Measurements from ENCODE around the gene SP100.
A peak's percentile ranks its signal among the peaks of the same experiment; 100 is the strongest.

SP100 gene

DNA sequence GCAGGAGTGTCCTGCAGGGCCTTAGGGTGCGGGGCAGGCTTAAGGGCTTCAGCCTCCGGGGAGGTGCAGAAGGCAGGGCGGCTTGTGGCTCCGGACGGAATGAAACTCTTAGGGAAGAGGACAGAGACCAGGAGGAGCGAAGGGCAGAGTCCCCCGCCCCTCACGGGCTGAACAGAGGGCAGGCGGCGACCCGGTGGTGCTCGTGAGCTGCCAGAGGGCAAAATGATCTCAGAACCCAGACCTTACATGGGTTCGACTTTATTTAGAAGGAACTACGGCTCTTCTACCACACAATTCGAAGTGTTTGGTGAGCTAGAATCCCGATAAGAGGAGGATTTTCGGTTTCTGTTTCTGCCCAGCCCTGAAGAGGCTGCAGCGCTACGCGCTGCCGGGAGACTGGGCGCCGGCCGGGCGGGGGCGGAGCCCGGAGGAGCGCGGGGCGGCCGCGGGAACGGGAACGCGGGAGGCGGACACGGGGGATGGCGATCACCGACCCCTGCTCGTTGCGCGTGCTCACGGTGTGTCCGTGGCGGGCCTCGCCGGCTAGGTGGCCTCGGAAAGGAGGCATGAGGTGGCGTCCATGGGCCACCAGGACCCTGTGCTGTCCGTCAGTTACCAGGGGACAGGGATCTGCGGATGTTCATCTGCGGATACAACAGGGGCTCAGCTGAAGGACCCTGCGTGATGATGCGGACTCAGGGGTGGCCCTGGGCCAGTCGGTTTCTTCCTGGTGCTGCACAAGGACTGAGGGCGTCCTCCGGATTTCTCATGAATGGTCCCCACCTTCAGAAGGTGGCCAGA is 4.2 kb upstream of the SP100 start:
- TF ChIP-seq, protein P1, sequence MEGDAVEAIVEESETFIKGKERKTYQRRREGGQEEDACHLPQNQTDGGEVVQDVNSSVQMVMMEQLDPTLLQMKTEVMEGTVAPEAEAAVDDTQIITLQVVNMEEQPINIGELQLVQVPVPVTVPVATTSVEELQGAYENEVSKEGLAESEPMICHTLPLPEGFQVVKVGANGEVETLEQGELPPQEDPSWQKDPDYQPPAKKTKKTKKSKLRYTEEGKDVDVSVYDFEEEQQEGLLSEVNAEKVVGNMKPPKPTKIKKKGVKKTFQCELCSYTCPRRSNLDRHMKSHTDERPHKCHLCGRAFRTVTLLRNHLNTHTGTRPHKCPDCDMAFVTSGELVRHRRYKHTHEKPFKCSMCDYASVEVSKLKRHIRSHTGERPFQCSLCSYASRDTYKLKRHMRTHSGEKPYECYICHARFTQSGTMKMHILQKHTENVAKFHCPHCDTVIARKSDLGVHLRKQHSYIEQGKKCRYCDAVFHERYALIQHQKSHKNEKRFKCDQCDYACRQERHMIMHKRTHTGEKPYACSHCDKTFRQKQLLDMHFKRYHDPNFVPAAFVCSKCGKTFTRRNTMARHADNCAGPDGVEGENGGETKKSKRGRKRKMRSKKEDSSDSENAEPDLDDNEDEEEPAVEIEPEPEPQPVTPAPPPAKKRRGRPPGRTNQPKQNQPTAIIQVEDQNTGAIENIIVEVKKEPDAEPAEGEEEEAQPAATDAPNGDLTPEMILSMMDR (IDR thresholded peaks at IDR 0.05; ENCODE audit: low read depth, low read length, missing control alignments): no peak

DNA sequence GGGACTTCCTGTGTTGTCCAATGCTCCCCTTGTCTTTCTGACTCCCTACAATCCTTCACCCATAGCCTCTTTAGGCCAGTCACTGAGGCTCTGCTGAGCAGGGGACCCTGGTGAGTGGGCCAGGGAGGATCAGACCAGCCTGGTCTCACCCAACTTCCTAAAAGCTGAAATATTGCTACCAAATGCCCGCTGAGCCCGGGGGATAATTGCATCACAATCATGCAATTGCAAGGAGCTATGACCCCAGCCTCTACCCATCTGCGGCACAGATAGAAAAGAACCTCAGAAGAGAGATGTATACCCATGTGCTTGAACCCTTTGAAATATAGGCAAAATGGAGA is 3.7 kb upstream of the SP100 start:
- peak overlapping the region; percentile 77 for H3K4me3 ChIP-seq (ENCODE audit: low read depth, low read length)
- DNase-seq (ENCODE audit: low read depth): no peak
- TF ChIP-seq, protein P1 (IDR thresholded peaks at IDR 0.05; ENCODE audit: low read depth, low read length, missing control alignments): no peak

More for the DNA sequence above, 4.2 kb upstream of the SP100 start:
- peak overlapping the region; percentile 77 for H3K4me3 ChIP-seq (ENCODE audit: low read depth, low read length)
- peak; percentile 53 for DNase-seq (ENCODE audit: low read depth)

DNA sequence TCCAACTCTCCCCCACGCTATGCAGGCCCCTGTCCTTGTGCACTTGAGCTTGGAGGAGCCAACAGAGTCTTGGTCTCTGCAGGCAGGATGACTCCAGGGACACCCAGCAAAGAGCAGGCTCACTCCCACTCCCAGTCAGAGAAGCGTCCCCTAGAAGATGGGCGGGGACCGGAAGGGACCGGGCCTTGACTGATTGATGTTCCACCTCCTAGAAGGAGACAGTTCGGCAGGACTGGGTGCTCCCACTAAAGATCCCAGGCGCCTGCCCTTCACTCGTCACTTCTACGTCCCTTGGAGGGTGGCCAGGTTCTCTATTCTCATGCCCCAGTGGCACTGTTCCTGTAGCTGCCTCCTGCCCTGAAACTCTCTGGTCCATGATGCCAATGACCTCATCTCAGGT is 3.2 kb upstream of the SP100 start:
- no peak for DNase-seq (ENCODE audit: low read depth)
- TF ChIP-seq, protein P1 (IDR thresholded peaks at IDR 0.05; ENCODE audit: low read depth, low read length, missing control alignments): no peak
- H3K4me3 ChIP-seq (ENCODE audit: low read depth, low read length): no peak overlapping the region

DNA sequence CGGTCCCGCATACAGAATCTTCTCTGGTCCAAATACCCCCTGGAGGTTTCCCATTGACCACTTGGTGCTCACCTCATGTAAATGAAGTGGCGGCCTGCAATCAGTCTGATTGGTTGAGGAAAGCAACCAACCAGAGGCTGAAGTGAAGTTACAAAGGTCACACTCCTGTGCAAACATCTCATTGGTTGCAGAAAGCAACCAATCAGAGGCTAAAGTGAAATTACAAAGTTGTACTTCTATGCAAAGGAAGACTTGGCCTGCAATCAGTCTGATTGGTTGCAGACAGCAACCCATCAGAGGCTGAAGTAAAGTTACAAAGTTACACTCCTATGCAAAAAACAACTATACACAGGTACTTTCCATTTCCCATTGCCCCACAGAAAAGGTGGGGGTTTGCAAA is 2.5 kb upstream of the SP100 start:
- H3K4me3 ChIP-seq (ENCODE audit: low read depth, low read length): no peak overlapping the region
- TF ChIP-seq, protein P1 (IDR thresholded peaks at IDR 0.05; ENCODE audit: low read depth, low read length, missing control alignments): no peak
- no peak for DNase-seq (ENCODE audit: low read depth)

DNA sequence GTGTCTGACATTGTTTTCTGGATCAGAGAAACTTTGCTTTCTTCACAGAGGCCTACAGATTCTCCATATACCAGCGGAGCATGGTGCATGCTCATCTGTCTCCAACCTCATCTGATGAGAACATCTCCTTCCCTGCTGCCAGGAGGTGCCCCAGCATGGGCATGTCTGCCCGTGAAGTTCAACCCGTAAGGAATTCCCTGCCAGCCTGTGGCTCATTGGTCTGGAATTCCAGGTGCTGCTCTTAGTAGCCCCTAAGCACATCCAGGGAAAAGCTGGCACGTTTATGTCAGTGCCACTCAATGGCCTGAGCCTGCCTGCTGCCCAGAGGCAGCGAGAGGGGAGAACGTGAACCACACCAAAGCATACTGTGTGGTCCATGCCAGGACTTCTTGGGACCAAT is 1.7 kb upstream of the SP100 start:
- no peak overlapping the region for H3K4me3 ChIP-seq (ENCODE audit: low read depth, low read length)
- DNase-seq (ENCODE audit: low read depth): no peak
- TF ChIP-seq, protein P1 (IDR thresholded peaks at IDR 0.05; ENCODE audit: low read depth, low read length, missing control alignments): no peak

DNA sequence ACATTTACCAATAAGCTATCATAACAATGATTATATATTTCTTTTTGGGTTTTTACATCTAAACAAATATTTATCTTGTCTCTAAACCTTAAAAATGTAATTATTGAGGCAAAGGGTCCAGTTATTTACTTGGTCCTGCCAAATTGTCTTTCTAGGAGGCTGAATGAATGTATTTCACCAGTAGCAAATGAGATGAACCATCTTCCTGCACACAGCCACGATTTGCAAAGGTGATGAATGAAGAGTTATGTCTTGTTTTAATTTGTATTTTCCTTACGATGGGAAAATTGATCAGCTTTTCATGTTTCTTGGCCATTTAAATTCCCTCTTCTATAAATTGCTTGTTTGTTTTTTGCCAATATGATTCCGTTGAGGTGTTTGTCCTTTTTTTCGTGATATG is 1.4 kb downstream of the SP100 start:
- H3K4me3 ChIP-seq (ENCODE audit: low read depth, low read length): peak overlapping the region; percentile 76
- TF ChIP-seq, protein P1 (IDR thresholded peaks at IDR 0.05; ENCODE audit: low read depth, low read length, missing control alignments): no peak
- no peak for DNase-seq (ENCODE audit: low read depth)

Data from GM12864 (cell line).